Measurements from ENCODE around the gene CTXND1.

GRCh38 chr15:80202016-80202315 is 50.0 kb downstream of the CTXND1 start:
- TF ChIP-seq ZNF8 (CRISPR knock-in tag; IDR thresholded peaks at IDR 0.05), result no peak
- TF ChIP-seq ZFP30 (CRISPR knock-in tag; IDR thresholded peaks at IDR 0.05), result no peak
- TF ChIP-seq CREB5 (CRISPR knock-in tag; IDR thresholded peaks at IDR 0.05; ENCODE audit: low read depth), result no peak
- TF ChIP-seq ZFP3 (CRISPR knock-in tag; IDR thresholded peaks at IDR 0.05), result no peak
- no peak for TF ChIP-seq GLIS3 (CRISPR knock-in tag; IDR thresholded peaks at IDR 0.05)
- no peak for TF ChIP-seq CSDC2 (CRISPR knock-in tag; IDR thresholded peaks at IDR 0.05)
- no peak for TF ChIP-seq TCF4 (CRISPR knock-in tag; IDR thresholded peaks at IDR 0.05; ENCODE audit: borderline replicate concordance)
- no peak for TF ChIP-seq ARNTL (CRISPR knock-in tag; IDR thresholded peaks at IDR 0.05; ENCODE audit: borderline replicate concordance, low read depth)
- TF ChIP-seq OSR1 (CRISPR knock-in tag; IDR thresholded peaks at IDR 0.05), result no peak
- no peak for TF ChIP-seq ISL1 (CRISPR knock-in tag; IDR thresholded peaks at IDR 0.05)
- no peak for TF ChIP-seq RARB (CRISPR knock-in tag; IDR thresholded peaks at IDR 0.05)
- no peak for TF ChIP-seq ZNF70 (CRISPR knock-in tag; IDR thresholded peaks at IDR 0.05)

Data from SK-N-SH treated with all-trans-retinoic acid at 6 μM for 48 hours (cell line).